Lower leg skin (tissue), 3 donors: Measurements from ENCODE around the gene ZFP3.

ENCODE experiments used
- CTCF ChIP-seq, 3 donors: fragments of 450-650 bp; IDR thresholded peaks; one replicate each; pipeline ENCODE4 v1.5.1; 2016; ENCODE audit warnings: antibody characterized with exemption in 3 of 3, mild to moderate bottlenecking in 3 of 3, moderate library complexity in 2 of 3
- POLR2A ChIP-seq, 2 donors: fragments of 450-650 bp; IDR thresholded peaks; one replicate each; pipeline ENCODE4 v1.6.1; 2016 to 2017; ENCODE audit warnings: antibody characterized with exemption in 2 of 2, mild to moderate bottlenecking in 1 of 2, moderate library complexity in 1 of 2

DNA sequence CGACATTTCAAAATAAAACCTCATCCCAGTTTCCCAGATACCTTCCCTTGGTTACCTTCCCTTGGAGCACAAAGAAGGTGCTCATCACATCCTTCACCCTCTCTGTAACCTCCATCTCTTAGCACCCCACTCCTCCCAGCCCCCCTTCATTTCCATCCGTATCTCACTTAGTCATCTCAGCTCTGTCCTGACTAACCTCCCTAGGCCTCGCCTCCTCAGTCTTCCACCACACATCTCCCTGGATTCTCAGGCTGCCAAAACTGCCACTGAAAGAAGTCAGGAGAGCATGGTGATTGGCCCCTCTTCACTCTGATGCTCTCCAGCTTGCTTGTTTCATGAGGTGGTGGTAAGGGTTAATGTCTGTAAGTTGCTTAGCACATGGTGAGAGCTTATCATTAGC is 2.3 kb downstream of the ZFP3 start:
- TF ChIP-seq CTCF (IDR thresholded peaks at IDR 0.05): no peak
- no peak for TF ChIP-seq POLR2A (IDR thresholded peaks at IDR 0.05)
